ENCODE measurements around the gene CSF1R.
"Not testable (repeated sequence)": the region's sequence is repeated elsewhere in the genome, so short reads cannot be mapped to it uniquely, and the experiment has no call there.

CSF1R gene

DNA sequence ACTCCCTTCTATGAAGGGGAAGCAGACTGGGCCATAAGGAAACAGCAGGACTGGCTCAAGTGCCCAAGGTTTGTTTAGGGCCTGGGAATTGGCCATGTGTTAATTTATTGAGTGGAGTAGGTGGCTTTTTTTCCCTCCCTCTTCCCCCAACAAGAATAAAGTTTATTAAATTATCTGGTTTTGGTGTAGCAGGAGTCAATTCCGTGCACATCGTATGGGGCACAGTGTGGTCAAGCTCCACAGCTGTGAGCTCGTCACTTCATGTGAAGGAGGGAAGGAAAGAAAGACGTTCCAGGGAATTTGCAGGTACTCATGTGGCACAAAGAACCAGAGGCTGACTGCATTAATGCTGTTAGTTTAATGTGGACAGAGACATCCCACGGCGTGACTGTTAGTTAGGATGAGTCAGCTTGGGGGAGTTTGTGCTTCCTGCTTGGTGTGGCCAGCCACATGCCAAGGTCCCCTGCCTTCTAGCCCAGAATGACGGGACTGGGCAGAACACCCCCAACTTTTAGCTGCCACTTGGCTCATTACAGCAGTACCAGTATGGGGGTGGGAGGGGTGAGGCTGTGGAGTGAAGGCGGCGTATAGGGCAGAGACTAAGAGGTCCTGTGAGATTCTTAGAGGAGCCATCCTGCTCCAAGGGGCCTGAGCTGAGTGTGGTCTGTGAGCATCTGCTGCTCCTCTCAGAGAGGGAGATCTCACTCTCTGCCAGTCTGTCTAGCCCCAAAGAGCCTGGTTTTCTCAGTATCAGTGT is 33.2 kb downstream of the CSF1R start:
- TF ChIP-seq, protein P1, sequence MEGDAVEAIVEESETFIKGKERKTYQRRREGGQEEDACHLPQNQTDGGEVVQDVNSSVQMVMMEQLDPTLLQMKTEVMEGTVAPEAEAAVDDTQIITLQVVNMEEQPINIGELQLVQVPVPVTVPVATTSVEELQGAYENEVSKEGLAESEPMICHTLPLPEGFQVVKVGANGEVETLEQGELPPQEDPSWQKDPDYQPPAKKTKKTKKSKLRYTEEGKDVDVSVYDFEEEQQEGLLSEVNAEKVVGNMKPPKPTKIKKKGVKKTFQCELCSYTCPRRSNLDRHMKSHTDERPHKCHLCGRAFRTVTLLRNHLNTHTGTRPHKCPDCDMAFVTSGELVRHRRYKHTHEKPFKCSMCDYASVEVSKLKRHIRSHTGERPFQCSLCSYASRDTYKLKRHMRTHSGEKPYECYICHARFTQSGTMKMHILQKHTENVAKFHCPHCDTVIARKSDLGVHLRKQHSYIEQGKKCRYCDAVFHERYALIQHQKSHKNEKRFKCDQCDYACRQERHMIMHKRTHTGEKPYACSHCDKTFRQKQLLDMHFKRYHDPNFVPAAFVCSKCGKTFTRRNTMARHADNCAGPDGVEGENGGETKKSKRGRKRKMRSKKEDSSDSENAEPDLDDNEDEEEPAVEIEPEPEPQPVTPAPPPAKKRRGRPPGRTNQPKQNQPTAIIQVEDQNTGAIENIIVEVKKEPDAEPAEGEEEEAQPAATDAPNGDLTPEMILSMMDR (IDR thresholded peaks at IDR 0.05; ENCODE audit: extremely low read depth, insufficient read depth, missing control alignments): no peak
- no peak for DNase-seq (ENCODE audit: low spot score)
- in situ Hi-C loops (cut with MboI; ENCODE audit: low pct_unique_long_range_greater_than_20kb, low sequenced_read_pairs, unreplicated experiment): no loop called here

DNA sequence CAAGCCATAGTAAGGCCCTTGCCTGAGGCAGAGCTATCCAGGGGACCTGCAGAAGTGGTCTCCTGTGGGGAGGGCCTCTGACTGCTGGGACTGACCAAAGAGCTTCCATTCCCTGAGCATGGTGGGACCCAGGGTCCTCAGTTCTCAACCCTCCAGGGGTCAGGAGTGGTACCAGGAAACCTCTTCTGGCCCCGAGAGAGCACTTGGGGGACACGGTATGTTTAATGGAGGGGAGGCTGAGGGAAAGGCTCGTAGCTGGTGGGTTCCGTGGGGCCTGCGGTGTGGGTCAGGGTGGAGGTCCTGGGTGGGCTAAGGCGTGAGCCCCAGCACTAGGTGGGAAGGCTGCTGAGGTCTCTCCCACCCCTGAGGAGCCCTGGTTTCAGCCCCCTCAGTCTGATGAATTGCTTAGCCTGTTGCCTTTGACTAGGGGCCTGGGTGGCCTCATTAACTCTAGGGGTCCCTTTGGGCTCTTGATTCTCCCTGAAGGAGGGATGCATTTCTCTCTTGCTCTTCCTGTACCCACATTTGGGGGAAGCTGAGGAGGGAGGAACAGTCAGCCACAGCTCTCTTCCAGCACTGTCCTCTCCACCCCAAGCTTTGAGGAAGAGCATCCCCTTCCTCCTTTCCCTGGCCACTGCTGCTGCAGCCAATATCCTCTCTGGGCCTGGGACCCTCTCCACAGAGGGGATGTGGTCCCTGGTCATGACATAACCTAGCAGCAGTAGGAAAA is 34.0 kb downstream of the CSF1R start:
- TF ChIP-seq, protein P1 (IDR thresholded peaks at IDR 0.05; ENCODE audit: extremely low read depth, insufficient read depth, missing control alignments): no peak
- no peak for DNase-seq (ENCODE audit: low spot score)
- in situ Hi-C loops (cut with MboI; ENCODE audit: low pct_unique_long_range_greater_than_20kb, low sequenced_read_pairs, unreplicated experiment): no loop called here

DNA sequence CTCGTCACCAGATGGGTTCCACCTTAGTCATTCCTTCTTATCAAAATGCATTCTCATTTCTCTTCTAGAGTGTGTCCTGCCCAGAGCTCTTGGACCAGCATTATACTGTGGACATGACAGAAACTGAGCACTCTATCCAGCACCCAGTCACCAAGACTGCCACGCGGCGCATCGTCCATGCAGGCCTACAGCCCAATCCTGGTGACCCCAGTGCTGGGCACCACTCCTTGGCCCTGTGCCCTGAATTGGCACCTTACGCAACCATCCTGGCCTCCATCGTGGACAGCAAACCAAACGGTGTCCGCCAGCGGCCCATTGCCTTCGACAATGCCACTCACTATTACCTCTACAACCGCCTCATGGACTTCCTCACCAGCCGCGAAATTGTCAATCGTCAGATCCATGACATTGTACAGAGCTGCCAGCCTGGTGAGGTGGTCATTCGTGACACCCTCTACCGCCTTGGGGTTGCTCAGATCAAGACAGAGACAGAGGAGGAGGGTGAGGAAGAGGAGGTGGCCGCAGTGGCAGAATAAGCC is 34.6 kb downstream of the CSF1R start:
- no peak for DNase-seq (ENCODE audit: low spot score)
- TF ChIP-seq, protein P1 (IDR thresholded peaks at IDR 0.05; ENCODE audit: extremely low read depth, insufficient read depth, missing control alignments): no peak
- in situ Hi-C loops (cut with MboI; ENCODE audit: low pct_unique_long_range_greater_than_20kb, low sequenced_read_pairs, unreplicated experiment): no loop called here

DNA sequence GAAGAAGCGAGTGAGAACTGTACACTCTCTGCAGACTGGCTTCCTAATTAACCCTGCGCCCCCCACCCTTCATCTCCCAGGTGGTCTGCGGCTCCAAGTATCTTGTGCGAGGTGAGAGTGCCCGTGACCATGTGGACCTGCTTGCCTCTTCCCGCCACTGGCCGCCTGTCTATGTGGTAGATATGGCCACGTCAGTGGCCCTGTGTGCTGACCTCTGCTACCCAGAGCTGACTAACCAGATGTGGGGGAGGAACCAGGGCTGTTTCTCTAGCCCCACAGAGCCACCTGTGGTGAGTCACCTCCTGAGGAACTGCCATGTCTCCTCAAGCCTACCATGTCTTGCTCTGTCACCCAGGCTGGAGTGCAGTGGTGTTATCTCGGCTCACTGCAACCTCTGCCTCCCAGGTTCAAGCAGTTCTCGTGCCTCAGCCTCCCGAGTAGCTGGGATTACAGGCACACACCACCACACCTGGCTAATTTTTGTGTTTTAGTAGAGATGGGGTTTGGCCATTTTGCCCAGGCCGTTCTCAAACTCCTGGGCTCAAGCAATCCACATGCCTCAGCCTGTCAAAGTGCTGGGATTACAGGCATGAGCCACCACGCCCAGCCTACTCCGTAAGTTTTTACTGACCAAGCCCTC is 36.1 kb downstream of the CSF1R start:
- in situ Hi-C loops (cut with MboI; ENCODE audit: low pct_unique_long_range_greater_than_20kb, low sequenced_read_pairs, unreplicated experiment); DNase-seq (ENCODE audit: low spot score): not testable (repeated sequence)

DNA sequence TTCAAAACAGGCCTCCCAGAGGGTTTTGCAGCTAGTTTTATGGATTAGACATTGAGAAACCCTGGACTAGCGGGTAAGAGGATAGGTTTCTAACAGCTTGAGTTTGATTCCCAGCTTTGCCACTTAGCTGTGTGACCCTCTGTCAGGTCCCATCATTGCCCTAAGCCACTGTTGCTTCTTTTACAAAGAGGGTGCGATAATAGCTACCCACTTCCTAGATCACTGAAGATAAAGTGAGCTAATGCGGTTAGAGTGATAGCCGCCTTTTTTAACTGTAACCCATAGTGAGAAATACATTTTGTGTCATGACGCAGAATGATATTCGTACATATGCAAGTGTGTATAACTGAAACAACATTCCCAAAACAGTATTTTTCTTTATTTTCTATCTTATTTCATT is 40.3 kb downstream of the CSF1R start:
- in situ Hi-C loops (cut with MboI; ENCODE audit: low pct_unique_long_range_greater_than_20kb, low sequenced_read_pairs, unreplicated experiment): no loop called here
- TF ChIP-seq, protein P1 (IDR thresholded peaks at IDR 0.05; ENCODE audit: extremely low read depth, insufficient read depth, missing control alignments): no peak
- no peak for DNase-seq (ENCODE audit: low spot score)

DNA sequence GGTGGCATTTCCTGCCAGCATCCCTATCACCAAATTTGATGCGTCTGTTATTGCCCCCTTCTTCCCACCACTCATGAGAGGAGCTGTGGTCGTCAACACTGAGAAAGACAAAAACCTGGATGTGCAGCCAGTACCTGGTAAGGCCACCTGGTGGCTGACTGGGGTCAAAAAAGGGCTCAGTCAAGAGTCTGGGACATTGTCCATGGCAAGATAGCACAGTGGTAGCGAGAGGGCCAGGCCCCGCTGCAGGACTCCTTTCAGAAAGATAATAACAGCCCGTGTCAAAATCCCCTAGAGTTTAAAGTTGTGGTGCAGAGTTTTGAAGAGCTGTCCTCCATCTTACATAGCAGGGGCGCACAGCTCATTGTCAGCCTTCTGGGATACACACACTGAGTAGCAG is 40.8 kb downstream of the CSF1R start:
- DNase-seq (ENCODE audit: low spot score): no peak
- in situ Hi-C loops (cut with MboI; ENCODE audit: low pct_unique_long_range_greater_than_20kb, low sequenced_read_pairs, unreplicated experiment): no loop called here
- TF ChIP-seq, protein P1 (IDR thresholded peaks at IDR 0.05; ENCODE audit: extremely low read depth, insufficient read depth, missing control alignments): no peak

Measured in GM13977 (cell line).